GM18519 (cell line): ENCODE measurements around the gene SNCA.

Source experiments
- ATAC-seq: cut with Tn5 transposase; IDR thresholded peaks from one replicate; pipeline ENCODE4 v1.9.1; 2021; ENCODE audit warnings: mild to moderate bottlenecking, moderate library complexity; ENCODE audit not compliant: unreplicated experiment, low FRiP score

The SNCA gene

GRCh38 chr4:89757154-89757719 is 79.7 kb downstream of the SNCA start:
- ATAC-seq, result no peak

GRCh38 chr4:89755220-89755619 is 81.7 kb downstream of the SNCA start:
- no peak for ATAC-seq

DNA sequence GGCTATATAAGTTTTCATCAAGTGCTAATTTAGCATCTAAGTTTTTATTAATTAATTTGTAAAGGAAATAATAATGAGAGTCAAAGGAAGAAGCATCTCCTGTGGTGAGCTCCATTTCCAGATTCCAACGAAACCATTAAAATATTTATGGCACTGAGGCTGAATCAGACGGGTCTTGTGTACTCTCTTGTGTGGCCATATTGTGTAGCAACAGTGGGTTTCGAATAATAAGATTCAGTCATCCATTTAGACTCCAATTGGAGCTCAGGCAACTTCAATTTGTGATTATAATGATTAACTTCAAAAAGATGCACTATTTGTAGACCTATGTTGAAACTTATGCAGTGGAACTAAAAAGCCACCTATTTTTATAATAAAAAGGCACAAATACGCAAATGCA is 82.4 kb downstream of the SNCA start:
- no peak for ATAC-seq

- no peak for ATAC-seq
Measured at GRCh38 chr4:89753601-89754066, 83.3 kb downstream of the SNCA start.

DNA sequence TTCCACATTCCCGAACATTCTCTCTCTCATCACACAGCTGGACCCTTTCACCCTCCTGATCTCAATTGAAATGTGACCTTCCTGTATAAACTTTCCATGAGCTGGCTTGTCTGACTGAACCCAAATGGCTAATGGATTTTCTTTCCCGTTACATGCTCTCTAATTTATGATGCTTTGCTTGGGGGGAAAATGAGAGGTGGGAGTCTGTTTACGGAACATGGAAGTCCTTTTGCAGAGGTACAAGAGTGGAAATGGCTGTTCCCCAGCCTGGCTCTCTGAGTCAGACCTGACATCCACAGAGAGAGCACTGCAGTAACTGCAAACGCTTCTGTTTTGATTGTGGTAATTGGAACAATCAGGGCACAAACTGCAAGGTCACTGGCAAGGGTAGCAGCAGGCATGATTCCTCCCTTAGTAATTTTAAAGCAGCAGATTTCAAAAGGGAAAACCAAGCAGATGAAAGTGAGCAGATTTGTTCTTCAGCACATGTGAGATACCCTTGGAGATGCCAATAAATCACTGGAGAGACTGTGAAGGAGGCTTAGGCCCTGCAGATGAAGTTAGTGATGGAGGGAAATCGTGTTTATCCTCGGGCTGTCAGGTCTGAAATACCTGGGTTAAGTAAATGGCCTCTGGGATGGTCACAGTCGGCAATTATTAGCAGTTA is 83.9 kb downstream of the SNCA start:
- no peak for ATAC-seq

- ATAC-seq, result no peak
Measured at GRCh38 chr4:89751416-89751815, 85.5 kb downstream of the SNCA start.

GRCh38 chr4:89746377-89746776 is 90.6 kb downstream of the SNCA start:
- no peak for ATAC-seq

DNA sequence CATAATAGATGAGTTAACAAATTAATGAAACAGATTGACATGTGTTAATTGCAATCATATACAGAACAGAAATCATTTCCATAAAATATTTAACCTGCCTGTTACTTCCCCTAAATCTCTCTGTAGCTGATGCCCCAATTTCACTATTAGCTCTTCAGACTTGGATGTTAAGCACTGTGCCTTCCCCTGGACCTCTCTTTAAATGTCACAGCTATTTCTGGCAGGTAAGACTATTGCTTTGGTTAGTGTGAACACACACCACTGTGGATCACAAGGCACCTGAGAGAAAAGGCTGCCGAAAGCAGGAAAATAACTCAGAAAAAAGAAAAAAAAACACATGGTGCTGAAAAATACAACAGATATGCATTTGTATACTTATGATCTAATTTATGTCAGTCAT is 91.3 kb downstream of the SNCA start:
- ATAC-seq, result no peak

- no peak for ATAC-seq
Measured at GRCh38 chr4:89744914-89745313, 92.0 kb downstream of the SNCA start.

GRCh38 chr4:89741768-89742167 is 95.2 kb downstream of the SNCA start:
- ATAC-seq, result no peak

- no peak for ATAC-seq
Measured at GRCh38 chr4:89739311-89739988, 97.5 kb downstream of the SNCA start.

DNA sequence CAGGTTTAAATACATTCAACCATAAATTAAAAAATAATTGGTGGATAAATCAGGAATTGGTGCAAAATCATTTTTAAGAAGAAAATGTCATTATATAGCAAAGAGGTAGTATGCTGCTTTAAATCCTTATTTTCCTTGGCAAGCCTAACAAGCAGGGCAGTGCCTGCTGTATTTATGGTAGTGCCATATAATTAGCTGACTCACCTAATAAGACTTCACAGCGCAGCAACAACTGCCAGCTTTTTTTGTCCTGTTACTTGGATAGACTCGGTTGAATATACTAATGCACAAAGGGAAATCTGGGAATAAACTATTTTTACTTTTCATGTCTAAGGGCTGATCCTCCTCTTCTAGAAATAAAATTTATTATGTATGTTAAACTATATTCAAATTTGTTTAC is 99.1 kb downstream of the SNCA start:
- no peak for ATAC-seq

DNA sequence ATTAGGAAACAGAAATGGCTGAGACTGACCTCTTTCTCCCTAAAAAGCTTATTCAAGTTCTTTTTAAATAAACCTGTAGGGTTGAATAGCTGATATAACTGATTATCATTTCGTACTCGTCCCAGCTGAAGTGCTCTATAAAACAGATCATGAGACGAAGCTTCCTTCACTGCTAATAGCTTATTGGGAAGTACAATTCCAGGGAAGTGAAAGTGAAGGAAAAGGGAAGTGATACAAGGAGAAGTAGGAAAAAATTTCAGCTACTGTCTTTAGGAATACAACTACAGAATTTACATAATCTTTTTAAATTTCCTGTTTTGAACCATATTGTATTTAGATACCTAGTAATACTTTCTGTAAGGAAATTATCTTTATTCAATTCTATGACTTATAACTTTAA is 103.0 kb downstream of the SNCA start:
- ATAC-seq, result no peak

DNA sequence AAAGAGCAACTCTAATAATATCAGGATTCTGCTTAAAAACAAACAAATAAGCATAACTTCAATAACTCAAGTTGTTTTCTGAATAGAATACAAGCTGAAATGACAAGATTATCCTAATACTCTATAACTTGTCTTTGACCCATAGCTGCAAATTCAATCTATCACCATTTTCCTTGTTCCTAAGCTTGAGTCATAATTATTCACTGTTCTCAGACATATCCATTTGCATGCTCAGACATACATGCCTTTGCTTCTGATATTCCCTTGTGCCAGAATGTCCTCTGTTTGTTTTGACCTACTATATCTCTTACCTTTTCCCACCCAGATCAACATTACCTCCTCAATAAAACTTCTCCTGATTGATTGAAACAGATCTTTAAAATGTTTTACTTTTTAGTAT is 109.7 kb downstream of the SNCA start:
- no peak for ATAC-seq

DNA sequence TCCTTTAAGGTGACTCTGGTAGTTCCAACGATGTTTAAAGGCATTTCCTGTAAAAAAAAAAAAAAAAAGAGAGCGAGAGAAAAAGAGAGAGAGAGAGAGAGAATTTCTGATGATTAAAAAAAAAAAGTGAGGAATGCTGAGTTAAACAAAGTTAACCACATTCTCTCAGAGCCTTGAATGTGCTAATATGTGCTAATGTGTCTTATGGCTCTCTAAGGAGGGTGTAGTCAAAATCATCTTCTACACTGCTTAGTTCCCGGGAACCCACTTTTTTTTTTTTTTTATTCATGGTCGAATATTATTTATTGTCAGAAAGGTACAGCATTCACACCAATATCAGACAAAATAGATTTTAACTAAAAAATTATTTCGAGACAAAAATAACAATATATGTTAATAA is 111.7 kb downstream of the SNCA start:
- no peak for ATAC-seq

DNA sequence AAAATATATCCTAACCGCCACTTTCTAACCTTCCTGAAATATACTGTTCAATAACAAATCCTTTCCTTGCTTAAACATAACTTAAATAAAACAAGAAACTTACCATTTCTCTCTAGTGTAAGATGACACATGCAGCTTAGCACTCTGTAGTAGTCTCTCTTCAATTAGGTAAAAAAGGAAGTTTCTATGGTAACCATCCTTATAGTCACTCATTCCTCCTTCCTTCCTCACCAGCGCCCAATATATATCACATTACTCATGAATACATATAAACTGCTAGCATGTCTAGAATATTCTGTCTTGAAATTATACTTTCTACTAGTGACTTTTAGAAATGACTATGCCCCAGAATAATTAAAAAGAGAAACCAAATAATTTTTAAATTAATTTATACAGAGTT is 112.2 kb downstream of the SNCA start:
- no peak for ATAC-seq

- ATAC-seq, result no peak
Measured at GRCh38 chr4:89723096-89723495, 113.9 kb downstream of the SNCA start.

GRCh38 chr4:89722517-89722916 is 114.4 kb downstream of the SNCA start:
- ATAC-seq, result no peak

GRCh38 chr4:89720981-89721380 is 116.0 kb downstream of the SNCA start:
- ATAC-seq, result no peak

GRCh38 chr4:89719536-89720090 is 117.3 kb downstream of the SNCA start:
- no peak for ATAC-seq

DNA sequence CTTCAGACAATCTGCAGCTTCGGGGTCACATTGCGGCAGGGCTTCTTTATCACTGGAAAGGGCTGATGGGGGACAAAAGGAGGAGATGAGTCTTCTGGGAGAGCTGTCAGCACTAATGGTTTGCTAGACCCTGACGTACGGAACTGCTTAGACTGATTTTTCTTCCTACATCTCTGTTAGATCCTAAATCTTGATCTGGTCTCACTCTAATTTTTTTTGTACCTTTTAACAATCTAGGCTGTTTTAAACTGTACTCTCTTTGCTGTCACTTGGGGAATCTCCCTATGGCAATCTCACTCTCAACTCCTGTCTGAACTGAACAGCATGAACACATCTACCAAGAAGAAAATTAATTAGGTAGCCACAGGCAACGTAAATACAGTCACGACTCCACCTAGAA is 120.1 kb downstream of the SNCA start:
- ATAC-seq, result no peak

GRCh38 chr4:89715631-89716030 is 121.3 kb downstream of the SNCA start:
- no peak for ATAC-seq
